GM12864 (cell line): ENCODE data around the gene UGT1A10.

Source experiments
- DNase-seq: peaks from one replicate; pipeline ENCODE4 v3.0.0-alpha.2; 2011; ENCODE audit warnings: low read depth
- H3K4me3 ChIP-seq: 2 replicates; pipeline ENCODE4 v1.5.1; 2011; ENCODE audit warnings: mild to moderate bottlenecking, low read depth, low read length, control low read depth
- TF ChIP-seq, protein P1 (sequence below): IDR thresholded peaks from 2 replicates; pipeline ENCODE4 v1.5.1; 2011; ENCODE audit warnings: low read depth, mild to moderate bottlenecking, moderate library complexity, low read length, control low read depth, inconsistent platforms; ENCODE audit errors: missing control alignments

The UGT1A10 gene

DNA sequence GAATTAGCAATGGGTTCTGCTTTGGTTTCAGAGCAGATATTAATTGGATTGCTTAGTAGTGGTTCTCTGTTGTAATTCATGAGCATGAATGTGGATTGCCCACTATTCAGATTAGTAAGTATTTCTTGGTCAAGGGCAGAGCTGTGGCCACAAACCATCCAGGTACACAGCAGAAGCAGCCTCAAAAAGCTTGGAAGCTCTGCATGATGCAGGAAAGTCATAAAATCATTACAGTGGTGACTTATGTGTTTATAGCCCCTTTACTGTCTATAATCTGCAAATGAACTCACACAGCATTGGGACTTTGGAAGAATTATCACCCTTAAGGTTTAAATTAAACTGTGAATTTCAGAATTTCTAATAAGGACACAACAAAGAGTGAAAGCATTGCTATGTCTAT lies 121.9 kb downstream of the UGT1A10 start:
- H3K4me3 ChIP-seq: no peak overlapping the region
- TF ChIP-seq, protein P1, sequence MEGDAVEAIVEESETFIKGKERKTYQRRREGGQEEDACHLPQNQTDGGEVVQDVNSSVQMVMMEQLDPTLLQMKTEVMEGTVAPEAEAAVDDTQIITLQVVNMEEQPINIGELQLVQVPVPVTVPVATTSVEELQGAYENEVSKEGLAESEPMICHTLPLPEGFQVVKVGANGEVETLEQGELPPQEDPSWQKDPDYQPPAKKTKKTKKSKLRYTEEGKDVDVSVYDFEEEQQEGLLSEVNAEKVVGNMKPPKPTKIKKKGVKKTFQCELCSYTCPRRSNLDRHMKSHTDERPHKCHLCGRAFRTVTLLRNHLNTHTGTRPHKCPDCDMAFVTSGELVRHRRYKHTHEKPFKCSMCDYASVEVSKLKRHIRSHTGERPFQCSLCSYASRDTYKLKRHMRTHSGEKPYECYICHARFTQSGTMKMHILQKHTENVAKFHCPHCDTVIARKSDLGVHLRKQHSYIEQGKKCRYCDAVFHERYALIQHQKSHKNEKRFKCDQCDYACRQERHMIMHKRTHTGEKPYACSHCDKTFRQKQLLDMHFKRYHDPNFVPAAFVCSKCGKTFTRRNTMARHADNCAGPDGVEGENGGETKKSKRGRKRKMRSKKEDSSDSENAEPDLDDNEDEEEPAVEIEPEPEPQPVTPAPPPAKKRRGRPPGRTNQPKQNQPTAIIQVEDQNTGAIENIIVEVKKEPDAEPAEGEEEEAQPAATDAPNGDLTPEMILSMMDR: no peak
- DNase-seq: no peak

DNA sequence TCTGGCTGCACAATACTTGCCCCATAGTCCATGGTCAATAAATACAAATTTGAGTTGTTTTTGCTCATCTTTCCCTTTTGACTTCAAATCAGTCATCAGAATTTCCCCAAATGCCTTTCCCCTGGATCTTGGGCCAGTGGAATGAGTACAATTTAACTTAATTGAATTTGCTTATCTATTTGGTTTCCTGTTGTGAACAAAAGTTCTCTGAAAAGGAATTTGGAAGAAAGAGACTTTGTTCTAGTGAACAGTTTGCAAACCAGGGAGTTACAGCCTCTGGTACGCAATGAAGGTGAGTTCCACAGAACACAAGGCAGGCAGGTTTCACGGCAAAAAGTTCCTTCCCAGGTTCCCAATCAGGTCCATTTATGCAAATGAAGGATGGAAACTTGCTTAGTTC lies 122.6 kb downstream of the UGT1A10 start:
- no peak overlapping the region for H3K4me3 ChIP-seq
- DNase-seq: no peak
- TF ChIP-seq, protein P1: no peak

DNA sequence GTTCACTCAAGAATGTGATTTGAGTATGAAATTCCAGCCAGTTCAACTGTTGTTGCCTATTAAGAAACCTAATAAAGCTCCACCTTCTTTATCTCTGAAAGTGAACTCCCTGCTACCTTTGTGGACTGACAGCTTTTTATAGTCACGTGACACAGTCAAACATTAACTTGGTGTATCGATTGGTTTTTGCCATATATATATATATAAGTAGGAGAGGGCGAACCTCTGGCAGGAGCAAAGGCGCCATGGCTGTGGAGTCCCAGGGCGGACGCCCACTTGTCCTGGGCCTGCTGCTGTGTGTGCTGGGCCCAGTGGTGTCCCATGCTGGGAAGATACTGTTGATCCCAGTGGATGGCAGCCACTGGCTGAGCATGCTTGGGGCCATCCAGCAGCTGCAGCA lies 123.8 kb downstream of the UGT1A10 start, which contains the start of gene UGT1A1:
Gene UGT1A1 (plus strand): TSS at position 228 of the 400 bp plus-strand sequence. CDS start 18 bp downstream, at position 246.
- DNase-seq: no peak
- H3K4me3 ChIP-seq: no peak within 1 kb of the TSS
- TF ChIP-seq, protein P1: no peak

DNA sequence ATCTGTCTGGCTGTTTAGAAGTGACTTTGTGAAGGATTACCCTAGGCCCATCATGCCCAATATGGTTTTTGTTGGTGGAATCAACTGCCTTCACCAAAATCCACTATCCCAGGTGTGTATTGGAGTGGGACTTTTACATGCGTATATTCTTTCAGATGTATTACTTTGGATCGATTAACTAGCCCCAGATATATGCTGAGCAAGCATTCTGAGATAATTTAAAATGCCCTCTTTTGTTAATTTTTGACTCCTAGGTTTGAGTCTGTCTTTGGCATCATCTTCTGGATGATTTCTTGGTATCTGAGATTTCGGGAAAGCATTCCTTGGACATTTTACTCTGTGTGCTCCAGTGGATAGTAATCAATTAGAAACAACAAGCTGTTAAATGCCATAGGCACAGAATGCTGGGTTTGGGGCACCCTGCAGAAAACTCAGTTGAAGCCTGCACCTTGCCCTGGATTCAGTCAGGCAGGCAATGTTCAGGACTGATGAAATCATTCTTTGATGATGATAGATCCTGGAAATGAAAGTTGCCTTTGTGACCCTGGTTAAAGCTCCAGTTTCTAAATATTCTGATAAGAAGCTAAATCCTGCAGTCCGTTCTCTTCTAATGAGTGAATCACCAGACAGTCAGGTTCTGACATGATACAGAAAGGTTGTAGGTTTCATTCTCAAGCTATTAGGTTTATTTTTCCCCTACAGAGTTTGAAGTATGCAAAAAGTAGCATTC lies 125.0 kb downstream of the UGT1A10 start:
- H3K4me3 ChIP-seq: no peak overlapping the region
- DNase-seq: no peak
- TF ChIP-seq, protein P1: no peak

DNA sequence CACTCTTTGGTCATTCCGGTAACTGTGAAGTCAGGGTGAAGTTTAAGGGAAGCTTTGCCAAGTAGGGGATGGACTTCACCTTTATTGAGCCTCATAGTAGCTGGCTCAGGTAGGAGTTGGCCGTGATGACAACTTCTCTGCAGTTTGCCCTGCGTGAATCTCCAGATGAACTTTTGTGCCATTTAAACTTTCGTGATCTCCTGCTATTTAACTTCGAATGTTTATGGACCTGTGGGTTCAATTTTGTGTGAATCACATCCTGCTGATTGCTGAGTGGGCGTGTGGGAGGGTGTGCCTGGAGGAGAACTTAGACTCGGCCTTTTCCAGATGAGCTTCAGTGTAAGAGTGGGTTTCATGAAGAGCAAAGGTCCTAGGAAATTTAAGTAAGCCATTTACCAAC lies 128.0 kb downstream of the UGT1A10 start:
- no peak overlapping the region for H3K4me3 ChIP-seq
- TF ChIP-seq, protein P1: no peak
- DNase-seq: no peak

DNA sequence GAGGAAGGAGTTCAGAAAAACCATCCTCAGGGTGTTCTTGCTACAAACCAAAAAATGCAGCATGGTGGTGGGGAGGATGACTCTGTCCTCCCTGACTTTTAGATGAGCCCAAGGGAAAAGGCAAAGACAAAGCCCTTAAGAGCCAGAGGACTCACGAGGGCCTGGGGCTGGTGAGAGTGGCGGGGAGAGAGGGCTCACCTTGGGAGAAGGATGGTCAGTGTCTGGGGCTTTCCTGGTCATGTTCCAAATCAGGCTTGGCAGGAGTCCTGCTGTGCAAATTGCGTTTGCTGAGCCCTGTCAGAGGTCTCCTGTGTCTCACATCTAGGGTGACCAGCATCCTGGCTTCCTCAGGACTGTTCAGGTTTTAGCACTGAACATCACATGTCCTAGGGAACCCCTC lies 128.5 kb downstream of the UGT1A10 start:
- H3K4me3 ChIP-seq: no peak overlapping the region
- TF ChIP-seq, protein P1: no peak
- DNase-seq: no peak

DNA sequence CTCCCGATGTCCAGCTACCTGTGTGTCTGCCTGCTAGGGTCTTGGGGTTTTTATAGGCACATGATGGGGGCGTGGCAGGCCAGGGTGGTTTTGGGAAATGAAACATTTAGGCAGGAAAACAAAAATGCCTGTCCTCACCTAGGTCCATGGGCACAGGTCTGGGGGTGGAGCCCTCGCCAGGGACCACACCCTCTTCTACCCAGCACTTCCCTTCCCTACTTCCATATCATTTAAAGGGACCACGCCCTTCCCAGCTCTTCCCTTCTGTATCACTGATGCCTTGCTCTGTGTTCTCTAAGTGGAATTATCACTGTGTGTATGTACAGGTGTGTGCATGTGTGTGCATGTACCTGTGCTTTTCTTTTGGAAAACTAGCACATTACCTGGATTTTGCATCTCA lies 130.2 kb downstream of the UGT1A10 start:
- TF ChIP-seq, protein P1: no peak
- DNase-seq: no peak
- H3K4me3 ChIP-seq: no peak overlapping the region
